K562 treated with DMSO at 1 percent for 48 hours (cell line): Measurements from ENCODE around the gene SLFN14. TPM values are rescaled to one million over a fixed set of nuclear protein-coding genes. Genes with fewer than 3 reads are reported as not detected.

ENCODE experiments used
- total RNA-seq: library from RNA; unstranded; fragments of 300-600 nt; gene quantifications from 2 replicates; pipeline ENCODE4 v1.2.3, GENCODE V29; 2022; ENCODE audit warnings: low replicate concordance; ENCODE audit errors: extremely low read depth

SLFN14 gene
- total RNA-seq = not detected in 2 replicates

GRCh38 chr17:35560703-35561102, at the start of gene SLFN14:
SLFN14 (minus strand) TSS chr17:35560819; CDS start chr17:35558062, 2,757 bp downstream.

GRCh38 chr17:35587074-35587961, 26.7 kb upstream of the SLFN14 start, which contains the start of gene AP2B1:
AP2B1 (plus strand) TSS chr17:35587322; CDS start chr17:35594031, 6,709 bp downstream.

GRCh38 chr17:35578197-35578928, 17.7 kb upstream of the SLFN14 start, which contains the start of gene PEX12:
PEX12 (minus strand) TSS chr17:35578571; CDS start chr17:35578021, 550 bp downstream.

GRCh38 chr17:35537601-35538141, 22.9 kb downstream of the SLFN14 start, which contains the start of gene SLFN12L:
SLFN12L (minus strand) TSS chr17:35537678; CDS start chr17:35522364, 15,314 bp downstream.

Other genes with a start within 250 kb of the SLFN14 start
- gene SLFN11, start 187.2 kb downstream of the SLFN14 start, total RNA-seq = not detected in 2 replicates
- gene SLFN12, start 128.3 kb downstream of the SLFN14 start, total RNA-seq = not detected in 2 replicates
- gene SLFN13, start 112.1 kb downstream of the SLFN14 start, total RNA-seq = not detected in 2 replicates
- gene SLFN12L, start 23.1 kb downstream of the SLFN14 start, total RNA-seq = not detected in 2 replicates
- gene PEX12, start 17.8 kb upstream of the SLFN14 start, total RNA-seq = not detected in 2 replicates
- gene AP2B1, start 26.5 kb upstream of the SLFN14 start, total RNA-seq = 113 TPM in 1 of 2 replicates, not detected in the other
- gene RASL10B, start 170.8 kb upstream of the SLFN14 start, total RNA-seq = not detected in 2 replicates
- gene GAS2L2, start 192.4 kb upstream of the SLFN14 start, total RNA-seq = not detected in 2 replicates
- not detected in 2 replicates for gene C17orf50, start 200.1 kb upstream of the SLFN14 start, total RNA-seq
- not detected in 2 replicates for gene MMP28, start 234.8 kb upstream of the SLFN14 start, total RNA-seq
- gene TAF15, start 248.7 kb upstream of the SLFN14 start, total RNA-seq = not detected in 2 replicates